Iris pigment epithelial cell (primary cell): ENCODE measurements around the gene AFF4.
A peak's percentile ranks its signal among the peaks of the same experiment; 100 is the strongest.
"Not testable (repeated sequence)": the region's sequence is repeated elsewhere in the genome, so short reads cannot be mapped to it uniquely, and the experiment has no call there.

Experiments
- DNase-seq: peaks from one replicate; pipeline ENCODE4 v3.0.0-alpha.2; 2011; ENCODE audit warnings: low read depth

The AFF4 gene

DNA sequence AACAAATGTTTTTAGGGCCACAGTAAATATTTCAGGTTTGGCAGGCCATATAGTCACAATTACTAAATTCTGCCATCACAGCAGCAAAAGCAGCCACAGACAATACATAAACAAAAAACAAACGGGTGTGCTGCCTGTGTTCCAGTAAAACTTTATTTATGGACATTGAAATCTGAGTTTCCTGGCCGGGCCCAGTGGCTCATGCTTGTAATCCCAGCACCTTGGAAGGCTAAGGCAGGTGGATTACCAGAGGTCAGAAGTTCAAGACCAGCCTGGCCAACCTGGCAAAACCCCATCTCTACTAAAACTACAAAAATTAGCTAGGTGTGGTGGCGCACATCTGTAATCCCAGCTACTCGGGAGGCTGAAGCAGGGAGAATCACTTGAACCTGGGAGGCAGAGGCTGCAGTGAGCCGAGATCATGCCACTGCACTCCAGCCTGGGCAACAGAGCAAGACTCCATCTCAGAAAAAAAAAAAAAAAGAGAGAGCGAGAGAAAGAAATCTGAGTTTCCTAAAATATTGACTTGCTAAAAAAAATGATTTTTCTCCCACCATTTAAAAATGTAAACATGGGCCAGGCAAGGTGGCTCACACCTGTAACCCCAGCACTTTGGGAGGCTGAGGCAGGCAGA is 7.2 kb downstream of the AFF4 start:
- not testable (repeated sequence) for DNase-seq

DNA sequence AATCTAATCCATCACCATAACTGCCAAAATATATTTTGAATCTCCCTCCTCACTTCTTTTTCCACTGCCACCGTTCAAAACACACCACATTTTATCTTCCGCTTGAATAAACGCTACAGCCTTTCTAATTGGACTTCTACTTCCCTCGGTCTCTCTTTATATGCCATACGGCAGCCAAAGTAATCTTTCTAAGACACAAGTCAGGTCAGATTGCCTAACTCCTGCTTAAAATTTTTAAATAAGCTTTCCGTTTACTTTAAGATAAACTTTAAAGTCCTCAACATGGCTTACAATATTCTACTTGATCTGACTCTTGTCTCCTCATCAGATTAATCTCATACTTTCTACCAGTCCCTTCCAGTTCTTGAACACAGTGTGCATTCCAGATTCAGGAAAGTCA is 9.7 kb downstream of the AFF4 start:
- peak; percentile 14 for DNase-seq

DNA sequence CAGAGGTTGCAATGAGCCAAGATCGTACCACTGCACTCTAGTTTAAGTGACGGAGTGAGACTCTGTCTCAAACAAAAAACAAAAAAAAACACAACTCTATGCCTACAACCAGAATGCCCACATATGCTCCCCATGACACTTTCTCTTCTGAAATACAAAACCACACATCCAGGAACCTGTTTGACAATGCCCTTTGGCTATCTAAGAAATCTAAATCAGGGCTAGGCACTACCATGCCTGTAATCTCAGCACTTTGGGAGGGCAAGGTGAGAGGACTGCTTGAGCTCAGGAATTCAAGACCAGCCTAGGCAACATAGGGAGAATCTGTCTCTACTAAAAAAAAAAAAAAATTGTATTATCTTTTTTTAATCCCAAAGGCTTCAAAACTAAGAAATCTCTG is 10.6 kb downstream of the AFF4 start:
- DNase-seq: no peak

DNA sequence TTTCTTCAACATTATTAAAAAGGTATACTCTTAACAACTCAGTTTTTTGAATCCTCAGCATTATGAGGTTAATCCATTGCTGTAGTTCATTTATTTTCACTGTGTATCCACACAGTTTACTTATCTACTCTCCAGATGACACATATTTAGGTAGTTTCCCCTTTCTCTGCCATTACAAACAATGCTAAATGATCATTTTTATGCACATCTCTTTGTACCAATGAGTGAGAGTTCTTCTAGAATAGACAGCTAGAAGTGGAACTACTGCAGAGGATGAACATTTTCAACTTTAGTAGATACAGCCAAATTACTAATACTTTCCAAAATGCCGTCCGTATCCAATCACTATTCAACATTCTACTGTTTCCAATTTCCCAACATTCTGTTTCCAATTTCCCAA is 11.5 kb downstream of the AFF4 start:
- DNase-seq: no peak

DNA sequence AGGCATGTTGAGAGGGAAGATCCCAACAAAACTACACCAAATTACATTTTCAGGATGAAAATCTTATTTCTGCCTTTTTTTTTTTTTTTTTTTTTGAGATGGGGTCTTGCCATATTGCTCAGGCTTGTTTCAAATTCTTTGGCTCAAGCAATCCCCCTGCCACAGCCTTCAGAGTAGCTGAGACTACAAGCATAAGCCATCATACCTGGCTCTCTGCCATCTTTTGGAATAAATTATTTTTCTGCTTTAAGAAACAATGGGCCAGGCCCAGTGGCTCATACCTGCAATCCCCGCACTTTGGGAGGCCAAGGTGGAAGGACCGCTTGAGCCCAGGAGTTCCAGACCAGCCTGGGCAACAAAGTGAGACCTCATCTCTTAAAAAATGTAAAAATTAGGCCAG is 14.3 kb downstream of the AFF4 start:
- DNase-seq: no peak

DNA sequence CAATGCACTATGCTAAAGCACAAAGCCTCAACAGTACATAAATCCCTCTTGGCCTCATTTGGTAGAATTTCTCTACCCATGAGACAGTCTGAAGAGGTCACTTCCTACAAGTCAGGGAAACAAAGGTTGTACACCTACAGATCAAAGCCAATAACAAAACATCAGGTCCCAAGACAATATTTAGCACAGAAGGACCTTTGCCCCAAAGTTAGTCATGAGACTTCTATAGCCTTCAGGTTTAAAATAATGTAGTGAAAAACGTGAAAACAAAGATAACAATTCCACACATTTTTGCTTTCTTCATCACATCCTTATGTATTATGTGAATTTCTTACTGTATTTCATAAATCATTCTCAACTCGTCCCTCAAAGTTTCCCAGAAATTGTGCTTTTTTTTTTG is 15.8 kb downstream of the AFF4 start:
- DNase-seq: peak; percentile 57

DNA sequence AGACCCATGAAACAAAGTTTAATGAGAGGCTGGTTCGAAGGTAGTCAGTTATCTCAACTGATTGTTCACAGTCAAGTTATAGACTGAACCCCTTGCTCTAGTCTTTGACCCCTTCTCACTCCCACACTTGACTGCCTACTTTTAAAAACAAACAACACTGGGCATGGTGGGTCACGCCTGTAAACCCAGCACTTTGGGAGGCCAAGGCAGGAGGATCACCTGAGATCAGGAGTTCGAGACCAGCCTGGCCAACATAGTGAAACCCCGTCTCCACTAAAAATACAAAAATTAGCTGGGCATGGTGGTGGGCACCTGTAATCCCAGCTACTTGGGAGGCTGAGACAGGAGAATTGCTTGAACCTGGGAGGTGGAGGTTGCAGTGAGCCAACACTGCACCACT is 18.1 kb downstream of the AFF4 start:
- DNase-seq: not testable (repeated sequence)

DNA sequence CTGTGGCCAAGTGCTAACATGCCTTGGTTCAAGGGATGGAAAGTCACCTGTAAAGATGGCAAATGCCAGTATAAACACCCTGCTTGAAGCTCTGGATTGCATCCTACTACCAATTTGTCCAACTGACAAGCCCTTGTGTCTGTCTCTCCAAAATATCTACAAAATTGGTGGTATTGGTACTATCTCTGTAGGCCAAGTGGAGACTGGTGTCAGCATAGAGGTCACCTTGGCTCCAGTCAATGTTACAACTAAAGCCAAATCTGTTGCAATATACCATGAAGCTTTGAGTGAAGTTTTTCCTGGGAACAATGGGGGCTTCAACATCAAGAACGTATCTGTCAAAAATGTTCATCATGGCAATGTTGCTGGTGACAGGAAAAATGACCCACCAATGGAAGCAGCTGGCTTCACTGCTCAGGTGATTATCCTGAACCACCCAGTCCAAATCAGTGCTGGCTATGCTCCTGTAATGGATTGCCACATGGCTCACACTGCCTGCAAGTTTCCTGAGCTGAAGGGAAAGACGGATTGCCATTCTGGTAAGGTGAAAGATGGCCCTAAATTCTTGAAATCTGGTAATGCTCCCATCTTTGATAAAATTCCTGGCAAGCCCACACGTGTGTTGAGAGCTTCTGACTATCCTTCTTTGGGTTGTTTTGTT is 19.9 kb downstream of the AFF4 start:
- DNase-seq: no peak

DNA sequence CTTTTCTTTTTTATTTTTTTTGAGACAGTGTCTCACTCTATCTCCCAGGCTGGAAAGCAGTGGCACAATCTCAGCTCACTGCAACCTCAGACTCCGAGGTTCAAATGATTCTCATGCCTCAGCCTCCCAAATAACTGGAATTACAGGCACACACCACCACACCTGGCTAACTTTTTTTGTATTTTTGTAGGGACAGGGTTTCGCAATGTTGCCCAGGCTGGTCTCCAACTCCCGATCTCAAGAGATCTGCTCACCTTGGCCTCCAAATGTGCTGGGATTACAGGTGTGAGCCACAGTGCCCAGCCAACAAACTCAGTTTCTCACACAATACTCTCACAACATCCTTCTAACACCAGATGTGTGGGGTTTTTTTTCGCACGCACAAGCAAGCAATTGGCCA is 22.1 kb downstream of the AFF4 start:
- no peak for DNase-seq

DNA sequence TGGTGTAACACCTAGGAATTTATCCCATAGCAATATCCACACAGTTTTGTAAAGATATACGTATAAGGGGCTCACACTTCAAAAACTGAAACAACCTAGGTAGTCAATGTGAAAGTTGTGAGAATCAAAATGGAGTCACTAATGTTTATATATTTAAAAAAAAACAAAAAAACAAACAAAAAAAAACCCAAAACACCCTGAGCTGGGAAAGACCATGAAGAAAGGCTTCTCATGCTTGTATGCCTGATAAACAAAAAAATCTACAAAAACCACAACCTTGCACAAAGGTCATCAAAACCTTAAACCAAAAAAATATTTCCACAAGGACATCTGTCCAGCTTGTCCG is 35.4 kb downstream of the AFF4 start:
- no peak for DNase-seq

DNA sequence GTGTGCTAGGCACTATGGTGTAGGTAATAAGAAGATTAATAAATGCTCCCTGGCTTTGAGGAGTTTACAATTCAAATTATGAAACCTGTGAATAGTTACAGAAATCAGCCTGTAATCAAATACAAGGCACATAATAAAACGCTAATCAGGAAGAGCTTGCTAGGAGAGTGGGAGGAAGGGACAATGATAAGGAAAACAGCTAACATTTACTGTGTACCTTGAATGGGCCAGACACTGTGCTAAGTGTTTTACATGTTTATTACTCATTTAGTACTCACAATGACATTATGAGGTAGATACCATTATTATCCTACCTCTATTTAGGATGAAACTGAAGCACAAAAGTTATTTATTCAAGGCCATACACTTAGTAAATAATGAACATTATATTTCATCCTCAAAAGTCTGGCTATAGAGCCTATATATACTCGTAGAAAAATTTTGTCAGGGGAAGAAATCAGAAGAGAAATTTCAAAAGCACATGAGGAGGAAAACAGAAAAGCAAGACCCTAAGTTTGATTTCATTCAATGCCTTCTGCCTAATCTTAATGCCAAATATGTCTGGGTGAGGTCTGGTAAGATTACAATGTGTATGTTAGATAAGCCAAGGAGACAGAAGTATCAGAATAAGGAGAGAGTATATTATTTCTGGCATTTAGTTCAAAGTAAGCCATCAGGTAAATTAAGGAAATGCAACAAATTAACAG is 35.9 kb downstream of the AFF4 start:
- no peak for DNase-seq

DNA sequence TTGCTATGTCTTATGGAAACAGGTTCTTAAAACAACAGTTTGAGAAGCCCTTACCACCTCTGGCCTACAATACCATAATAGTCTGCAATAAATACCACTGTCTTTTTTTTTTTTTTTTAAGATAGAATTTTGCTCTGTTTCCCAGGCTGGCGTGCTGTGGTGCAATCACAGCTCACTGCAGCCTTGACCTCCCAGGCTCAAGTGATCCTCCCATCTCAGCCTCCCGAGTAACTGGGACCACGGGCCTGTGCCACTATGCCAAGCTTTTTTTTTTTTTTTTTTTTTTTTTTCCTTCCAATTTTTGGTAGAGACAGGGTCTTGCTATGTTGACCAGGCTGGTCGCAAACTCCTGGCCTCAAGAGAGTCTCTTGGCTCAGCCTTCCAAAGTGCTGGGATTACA is 37.0 kb downstream of the AFF4 start:
- no peak for DNase-seq

DNA sequence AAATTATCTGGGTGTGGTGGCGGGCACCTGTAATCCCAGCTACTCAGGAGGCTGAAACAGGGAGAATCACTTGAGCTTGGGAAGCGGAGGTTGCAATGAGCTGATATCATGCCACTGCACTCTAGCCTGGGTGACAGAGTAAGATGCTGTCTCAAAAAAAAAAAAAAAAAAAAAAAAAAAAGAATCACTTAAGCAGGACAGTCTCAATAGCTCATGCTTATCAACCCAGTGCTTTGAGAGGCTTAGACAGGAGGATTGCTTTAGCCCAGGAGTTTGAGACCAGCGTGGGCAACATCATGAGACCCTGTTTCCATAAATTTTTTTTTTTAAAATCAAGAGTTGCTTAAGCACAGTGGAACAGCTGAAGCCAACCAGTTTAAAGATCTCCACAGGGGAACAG is 47.3 kb downstream of the AFF4 start:
- no peak for DNase-seq

DNA sequence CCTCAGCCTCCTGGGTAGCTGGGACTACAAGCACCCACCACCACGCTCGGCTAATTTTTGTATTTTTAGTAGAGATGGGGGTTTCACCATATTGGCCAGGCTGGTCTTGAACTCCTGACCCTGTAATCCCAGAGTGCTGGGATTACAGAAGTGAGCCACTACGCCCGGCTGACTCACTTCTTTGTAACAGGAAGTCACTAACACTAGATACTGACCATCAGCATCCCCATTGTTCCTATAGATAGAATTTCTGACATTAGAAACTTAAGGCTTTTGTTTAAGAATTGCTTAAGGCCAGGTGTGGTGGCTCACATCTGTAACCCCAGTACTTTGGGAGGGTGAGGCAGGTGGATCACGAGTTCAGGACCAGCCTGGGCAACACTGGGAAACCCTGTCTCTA is 47.8 kb downstream of the AFF4 start:
- DNase-seq: peak; percentile 26

DNA sequence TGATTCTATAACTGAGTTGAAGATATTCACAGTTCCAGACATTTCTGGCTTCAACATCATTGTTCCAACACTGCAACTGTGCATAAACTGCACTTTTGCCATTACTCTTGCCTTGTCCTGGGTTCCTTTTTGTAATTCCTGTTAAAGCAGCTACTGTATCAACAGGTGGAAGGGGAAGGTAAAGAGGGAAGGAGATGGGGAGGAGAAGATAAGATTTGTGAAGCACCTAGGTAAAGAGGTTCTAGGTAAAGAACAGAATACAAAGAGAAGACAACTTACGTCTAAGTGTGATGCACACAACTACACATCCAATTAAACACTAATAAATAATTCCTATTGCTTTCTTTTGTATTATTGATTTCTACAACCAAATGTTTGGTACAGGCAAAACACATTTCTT is 53.7 kb downstream of the AFF4 start:
- no peak for DNase-seq

DNA sequence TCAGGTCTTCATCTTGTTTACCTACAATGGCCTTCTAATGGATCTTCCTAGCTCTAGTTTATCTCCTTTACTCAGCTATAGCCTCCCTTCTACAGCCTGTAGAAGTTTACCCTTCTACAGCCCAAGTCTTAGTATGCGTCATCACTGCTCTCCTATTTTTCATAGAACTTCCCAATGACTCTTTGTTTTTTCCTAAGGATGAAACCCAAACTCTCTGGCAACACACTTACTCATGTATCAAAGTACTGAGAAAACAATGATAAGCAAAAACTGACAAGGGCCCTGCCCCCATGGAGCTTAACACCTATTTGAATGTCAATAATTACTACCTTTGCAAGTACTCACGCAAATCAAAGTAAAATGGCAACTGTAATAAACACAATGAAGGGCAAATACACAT is 56.3 kb downstream of the AFF4 start:
- no peak for DNase-seq

DNA sequence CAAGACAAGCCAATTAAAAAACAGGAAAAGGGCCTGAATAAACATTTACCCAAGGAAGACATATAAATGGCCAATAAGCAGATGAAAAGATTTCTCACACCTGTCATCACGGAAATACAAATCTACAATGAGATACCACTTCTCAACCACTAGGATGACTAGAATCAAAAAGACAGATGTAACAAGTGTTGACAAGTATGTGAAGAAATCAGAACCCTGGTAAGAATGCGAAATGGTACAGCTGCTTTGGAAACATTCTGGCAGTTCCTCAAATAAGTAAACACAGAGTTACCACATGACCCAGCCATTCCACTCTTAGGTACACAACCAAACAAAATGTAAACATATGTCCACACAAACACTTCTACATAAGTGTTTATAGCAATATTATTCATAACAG is 57.5 kb downstream of the AFF4 start:
- DNase-seq: peak; percentile 78

DNA sequence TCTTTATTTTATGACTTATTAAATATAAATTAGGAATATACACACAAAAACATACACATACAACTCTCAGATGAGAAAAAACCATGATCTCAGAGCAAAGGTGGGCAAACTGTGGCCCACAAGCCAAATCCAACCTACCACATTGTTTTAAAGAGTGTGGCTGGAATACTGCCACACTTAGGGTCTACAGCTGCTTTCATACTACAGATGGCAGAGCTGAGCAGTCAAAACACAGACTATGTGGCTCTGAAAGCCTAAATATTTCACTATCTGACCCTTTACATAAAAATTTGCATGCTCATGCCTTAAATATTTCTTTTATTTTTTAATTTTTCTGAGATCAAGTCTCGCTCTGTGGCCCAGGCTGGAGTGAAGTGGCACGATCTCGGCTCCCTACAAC is 61.7 kb downstream of the AFF4 start:
- no peak for DNase-seq

DNA sequence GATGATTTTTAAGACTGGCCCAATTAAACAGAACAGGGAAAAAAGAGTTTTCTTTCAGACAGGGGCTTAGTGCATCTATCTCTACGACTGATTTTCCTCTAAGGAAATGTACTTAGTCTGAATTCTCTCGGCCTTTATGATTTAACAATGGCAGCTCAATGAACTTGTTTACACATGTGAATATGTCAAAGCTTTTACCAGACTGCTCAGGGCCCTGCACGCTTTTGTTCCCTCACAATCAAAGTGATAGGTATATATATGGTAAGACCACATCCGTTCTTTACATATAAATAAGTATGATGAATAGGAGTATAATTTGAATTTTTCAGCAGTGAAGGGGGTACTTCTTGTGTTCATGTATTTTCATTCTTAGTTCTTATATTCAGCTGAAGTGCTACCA is 62.4 kb downstream of the AFF4 start:
- DNase-seq: no peak

DNA sequence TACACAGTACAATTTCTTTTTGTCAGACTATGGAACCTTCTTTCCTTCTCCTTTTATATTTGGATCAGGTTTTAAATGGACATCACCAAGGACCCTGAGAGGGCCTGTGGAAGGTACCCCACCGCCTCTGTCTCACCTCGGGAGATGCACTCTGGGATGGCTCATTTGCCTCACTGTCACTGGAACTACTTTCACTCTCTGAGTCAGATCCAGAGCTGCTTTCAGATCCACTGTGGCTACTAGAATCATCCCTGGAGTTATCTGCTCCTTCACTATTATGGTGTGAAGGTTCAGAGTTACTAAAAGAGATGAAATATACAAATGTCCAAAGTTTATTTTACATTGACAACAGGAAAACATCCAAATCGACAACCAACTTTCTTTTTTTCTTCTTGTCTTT is 65.3 kb downstream of the AFF4 start:
- no peak for DNase-seq

DNA sequence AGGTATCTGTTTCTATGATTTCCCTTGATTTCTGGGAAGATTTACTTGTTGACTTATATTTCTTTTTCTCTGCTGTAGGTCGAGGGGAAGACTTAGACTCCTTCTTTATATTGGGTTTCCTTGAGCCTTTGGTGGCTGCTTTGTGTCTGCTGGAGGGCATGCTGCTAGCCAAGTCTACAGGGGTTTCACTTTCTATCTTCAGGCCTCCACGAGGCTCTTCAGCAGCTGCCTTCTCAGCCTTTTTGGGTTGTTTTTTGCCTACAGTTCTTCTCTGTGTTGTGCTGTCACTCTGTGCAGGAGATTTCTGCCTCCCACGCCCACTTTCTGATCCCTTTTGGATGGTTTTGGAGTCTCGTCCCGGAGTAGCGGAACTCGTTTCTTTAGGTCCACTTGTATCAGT is 66.7 kb downstream of the AFF4 start:
- DNase-seq: no peak

DNA sequence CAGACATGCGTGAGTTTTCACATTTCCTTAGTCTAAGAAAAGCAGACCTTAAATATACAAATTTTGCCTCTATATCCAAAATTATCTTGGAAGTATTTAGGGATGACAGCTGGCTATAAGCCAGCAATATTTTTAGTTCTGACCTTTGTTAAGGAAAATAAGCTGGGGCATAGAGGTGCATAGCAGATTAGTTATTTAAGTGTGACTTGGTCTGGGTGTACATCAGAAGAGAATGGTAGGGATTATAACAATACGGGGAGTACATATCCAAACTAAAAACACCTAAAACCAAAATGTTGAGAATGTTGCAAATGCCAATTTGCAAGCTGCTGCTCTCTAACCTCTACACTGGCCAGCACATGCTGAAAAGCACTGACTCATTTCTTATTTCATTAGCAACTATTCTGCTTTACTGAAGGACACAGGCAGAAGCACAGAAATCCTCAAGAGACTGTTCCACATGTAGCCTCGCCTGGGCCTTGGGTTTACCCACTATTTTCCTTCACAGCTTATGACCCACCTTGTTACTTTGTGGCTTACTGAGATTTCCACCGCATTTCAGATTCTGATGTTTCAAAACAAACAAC is 67.6 kb downstream of the AFF4 start:
- no peak for DNase-seq

DNA sequence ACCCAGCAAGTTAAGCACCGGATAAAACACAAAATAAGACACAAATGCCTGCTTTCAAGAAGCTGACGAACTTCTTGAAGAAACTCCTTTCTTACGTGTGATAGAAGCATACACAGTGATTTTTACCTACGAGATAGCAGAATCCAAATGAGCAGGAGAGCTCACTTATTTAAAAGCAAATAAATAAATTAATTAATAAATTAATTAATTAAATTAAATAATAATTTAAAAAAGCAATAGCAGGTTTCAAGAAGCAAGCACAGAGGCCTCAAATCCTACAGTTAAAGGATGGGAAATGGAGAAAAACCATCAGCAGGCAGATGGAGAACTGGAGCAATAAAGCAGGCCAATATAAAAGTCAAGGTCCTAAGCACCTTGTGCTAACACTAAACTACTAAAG is 72.6 kb downstream of the AFF4 start:
- no peak for DNase-seq
